ENCODE data around the gene LKAAEAR1. TPM values are rescaled to one million over a fixed set of nuclear protein-coding genes. Genes with fewer than 3 reads are reported as not detected.

Gene LKAAEAR1
- total RNA-seq, 2 experiments from 2014 or later = not detected

- no peaks in the 10 kb centered on the region for H3K9me3 ChIP-seq (ENCODE audit: low read length)
- CTCF ChIA-PET (ENCODE audit: unreplicated experiment) = no interaction called here
- BruUV-seq (replicated peaks) = no TSS peak
These were observed 12.6 kb downstream of the LKAAEAR1 start for GRCh38 chr20:64071341-64072332.

DNA sequence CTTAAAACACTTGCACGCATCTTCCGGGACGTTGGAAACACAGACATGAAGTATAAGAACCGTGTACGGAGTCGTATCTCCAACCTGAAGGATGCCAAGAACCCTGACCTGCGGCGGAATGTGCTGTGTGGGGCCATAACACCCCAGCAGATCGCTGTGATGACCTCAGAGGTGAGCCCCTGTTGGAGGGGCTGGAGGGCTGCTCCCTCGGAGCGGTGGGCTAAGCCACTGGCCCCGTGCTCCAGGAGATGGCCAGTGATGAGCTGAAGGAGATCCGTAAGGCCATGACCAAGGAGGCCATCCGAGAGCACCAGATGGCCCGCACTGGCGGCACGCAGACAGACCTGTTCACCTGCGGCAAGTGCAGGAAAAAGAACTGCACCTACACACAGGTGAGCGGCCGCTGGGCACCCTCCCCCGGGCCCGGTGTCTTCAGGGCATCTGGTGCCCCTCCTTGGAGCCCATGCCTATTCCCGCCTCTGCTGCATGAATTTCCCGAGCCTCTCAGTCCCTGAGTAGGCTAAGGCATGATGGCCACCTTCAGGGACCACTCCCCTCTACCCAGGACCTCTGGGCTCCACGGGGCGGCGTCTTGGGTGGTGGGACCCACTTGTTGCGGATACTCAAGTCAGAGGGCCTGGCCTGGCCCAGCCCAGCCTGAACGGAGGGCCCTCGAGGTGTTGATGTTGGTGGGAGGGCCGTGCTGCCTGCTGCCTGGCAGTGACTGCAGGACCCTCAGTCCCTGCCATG is 13.8 kb downstream of the LKAAEAR1 start:
- Histone ChIP-seq H3K36me3 (ENCODE audit: insufficient read depth, low read length) (peaks cover 33% of the 10 kb centered on the region; the same call in 1 of the 2 replicates), H2AFZ (ENCODE audit: low read length) (no peak overlapping the region), H3K4me3 (ENCODE audit: low read depth, low read length, poor library complexity, severe bottlenecking) (no peak overlapping the region), H3K9me3 (ENCODE audit: low read length) (no peaks in the 10 kb centered on the region), H3K9me2 (ENCODE audit: insufficient read depth, low read length) (no peaks in the 10 kb centered on the region), H3K79me2 (ENCODE audit: insufficient read depth, low read depth, low read length) (no peaks in the 10 kb centered on the region), H3K27ac (ENCODE audit: low read depth, low read length, poor library complexity, severe bottlenecking) (no peak overlapping the region), H3K4me2 (ENCODE audit: low read length) (no peak overlapping the region), H3K4me1 (ENCODE audit: insufficient read depth, low read length, poor library complexity, severe bottlenecking) (peaks cover 19% of the 10 kb centered on the region), H4K20me1 (ENCODE audit: insufficient read depth, low read length) (no peaks in the 10 kb centered on the region)
- ChIA-PET CTCF (ENCODE audit: unreplicated experiment) (no interaction called here), POLR2A (no interaction called here)
- intact Hi-C loops (cut with micrococcal nuclease; ENCODE audit: unreplicated experiment) = no loop called here
- TF ChIP-seq EZH2phosphoT487 (IDR thresholded peaks at IDR 0.05; ENCODE audit: borderline replicate concordance, low read depth, low read length) (no peak), CTCF (conservative IDR thresholded peaks at IDR 0.05; ENCODE audit: low read length) (no peak)
- BruUV-seq (replicated peaks) = no TSS peak
- DNase-seq (ENCODE audit: low spot score) = no peak

More at GRCh38 chr20:64071341-64072332, 12.6 kb downstream of the LKAAEAR1 start:
- Histone ChIP-seq H3K36me3 (ENCODE audit: insufficient read depth, low read length) (peaks cover 42% of the 10 kb centered on the region; the same call in 1 of the 2 replicates), H3K9me2 (ENCODE audit: insufficient read depth, low read length) (no peaks in the 10 kb centered on the region), H3K4me3 (ENCODE audit: low read depth, low read length, poor library complexity, severe bottlenecking) (no peak overlapping the region), H4K20me1 (ENCODE audit: insufficient read depth, low read length) (no peaks in the 10 kb centered on the region), H3K79me2 (ENCODE audit: insufficient read depth, low read depth, low read length) (peaks cover 2% of the 10 kb centered on the region; the same call in 1 of the 2 replicates), H2AFZ (ENCODE audit: low read length) (no peak overlapping the region), H3K4me2 (ENCODE audit: low read length) (no peak overlapping the region), H3K27ac (ENCODE audit: low read depth, low read length, poor library complexity, severe bottlenecking) (no peak overlapping the region), H3K4me1 (ENCODE audit: insufficient read depth, low read length, poor library complexity, severe bottlenecking) (peaks cover 14% of the 10 kb centered on the region)
- POLR2A ChIA-PET = no interaction called here
- TF ChIP-seq EZH2phosphoT487 (IDR thresholded peaks at IDR 0.05; ENCODE audit: borderline replicate concordance, low read depth, low read length) = no peak
- intact Hi-C loops (cut with micrococcal nuclease; ENCODE audit: unreplicated experiment) = no loop called here
- no peak for DNase-seq (ENCODE audit: low spot score)

- DNase-seq (ENCODE audit: low spot score) = no peak
- H3K9me2 ChIP-seq (ENCODE audit: insufficient read depth, low read length) = no peaks in the 10 kb centered on the region
- peak; percentile 78 for TF ChIP-seq CTCF (conservative IDR thresholded peaks at IDR 0.05; ENCODE audit: low read length)
- TF ChIP-seq EZH2phosphoT487 (IDR thresholded peaks at IDR 0.05; ENCODE audit: borderline replicate concordance, low read depth, low read length) = no peak
- H3K4me1 ChIP-seq (ENCODE audit: insufficient read depth, low read length, poor library complexity, severe bottlenecking) = peaks cover 26% of the 10 kb centered on the region
- no peaks in the 10 kb centered on the region for H3K9me3 ChIP-seq (ENCODE audit: low read length)
- no TSS peak for BruUV-seq (replicated peaks)
- CTCF ChIA-PET (ENCODE audit: unreplicated experiment) = no interaction called here
- no peak overlapping the region for H3K27ac ChIP-seq (ENCODE audit: low read depth, low read length, poor library complexity, severe bottlenecking)
- no peak overlapping the region for H3K4me2 ChIP-seq (ENCODE audit: low read length)
- intact Hi-C loops (cut with micrococcal nuclease; ENCODE audit: unreplicated experiment) = no loop called here
- H2AFZ ChIP-seq (ENCODE audit: low read length) = no peak overlapping the region
- POLR2A ChIA-PET = no interaction called here
- no peak overlapping the region for H3K4me3 ChIP-seq (ENCODE audit: low read depth, low read length, poor library complexity, severe bottlenecking)
- H4K20me1 ChIP-seq (ENCODE audit: insufficient read depth, low read length) = no peaks in the 10 kb centered on the region
- no peaks in the 10 kb centered on the region for H3K79me2 ChIP-seq (ENCODE audit: insufficient read depth, low read depth, low read length)
- H3K36me3 ChIP-seq (ENCODE audit: insufficient read depth, low read length) = peaks cover 27% of the 10 kb centered on the region; the same call in 1 of the 2 replicates
These were observed 14.5 kb downstream of the LKAAEAR1 start for GRCh38 chr20:64069614-64070243.

Data from OCI-LY7 (cell line).